ENCODE data around the gene GUCY2D.

Gene GUCY2D

DNA sequence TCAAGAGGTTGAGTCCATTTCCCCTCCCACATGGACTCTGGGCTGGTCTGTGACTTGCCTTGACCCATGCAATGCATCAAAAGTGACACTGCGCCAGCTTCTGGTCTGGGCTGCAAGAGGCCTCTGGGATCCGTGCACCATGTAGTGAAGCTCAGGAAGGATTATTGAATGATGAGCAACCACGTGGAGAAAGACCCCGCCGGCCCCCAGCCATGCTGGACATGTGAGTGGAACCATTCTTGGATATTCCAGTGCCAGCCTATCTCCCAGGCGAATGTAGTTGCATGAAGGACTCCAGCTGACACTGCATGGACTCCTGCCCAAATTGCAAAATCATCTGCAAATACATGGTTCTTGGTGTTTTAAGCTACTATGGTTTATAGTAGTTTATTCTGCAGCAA lies 28.8 kb downstream of the GUCY2D start:
- Histone ChIP-seq H3K9me3 (ENCODE audit: insufficient read depth, low read length) (no peaks in the 10 kb centered on the region), H3K4me2 (ENCODE audit: low read length) (no peak overlapping the region), H4K20me1 (ENCODE audit: insufficient read depth, low read length) (no peaks in the 10 kb centered on the region), H3K36me3 (replicated peaks; ENCODE audit: low read depth, low read length) (no peaks in the 10 kb centered on the region), H2AFZ (ENCODE audit: low read depth, low read length) (no peak overlapping the region), H3K9ac (ENCODE audit: low read length) (no peak overlapping the region), H3K27me3 (ENCODE audit: low read depth, low read length) (peaks cover 8% of the 10 kb centered on the region; the same call in 1 of the 2 replicates), H3K4me3 (ENCODE audit: low read length) (no peak overlapping the region), H3K79me2 (ENCODE audit: low read length) (no peaks in the 10 kb centered on the region), H3K4me1 (ENCODE audit: low read length) (no peaks in the 10 kb centered on the region), H3K27ac (ENCODE audit: low read length) (no peak overlapping the region)
- TF ChIP-seq, protein P1, sequence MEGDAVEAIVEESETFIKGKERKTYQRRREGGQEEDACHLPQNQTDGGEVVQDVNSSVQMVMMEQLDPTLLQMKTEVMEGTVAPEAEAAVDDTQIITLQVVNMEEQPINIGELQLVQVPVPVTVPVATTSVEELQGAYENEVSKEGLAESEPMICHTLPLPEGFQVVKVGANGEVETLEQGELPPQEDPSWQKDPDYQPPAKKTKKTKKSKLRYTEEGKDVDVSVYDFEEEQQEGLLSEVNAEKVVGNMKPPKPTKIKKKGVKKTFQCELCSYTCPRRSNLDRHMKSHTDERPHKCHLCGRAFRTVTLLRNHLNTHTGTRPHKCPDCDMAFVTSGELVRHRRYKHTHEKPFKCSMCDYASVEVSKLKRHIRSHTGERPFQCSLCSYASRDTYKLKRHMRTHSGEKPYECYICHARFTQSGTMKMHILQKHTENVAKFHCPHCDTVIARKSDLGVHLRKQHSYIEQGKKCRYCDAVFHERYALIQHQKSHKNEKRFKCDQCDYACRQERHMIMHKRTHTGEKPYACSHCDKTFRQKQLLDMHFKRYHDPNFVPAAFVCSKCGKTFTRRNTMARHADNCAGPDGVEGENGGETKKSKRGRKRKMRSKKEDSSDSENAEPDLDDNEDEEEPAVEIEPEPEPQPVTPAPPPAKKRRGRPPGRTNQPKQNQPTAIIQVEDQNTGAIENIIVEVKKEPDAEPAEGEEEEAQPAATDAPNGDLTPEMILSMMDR (IDR thresholded peaks at IDR 0.05; ENCODE audit: low read depth, low read length) = no peak

DNA sequence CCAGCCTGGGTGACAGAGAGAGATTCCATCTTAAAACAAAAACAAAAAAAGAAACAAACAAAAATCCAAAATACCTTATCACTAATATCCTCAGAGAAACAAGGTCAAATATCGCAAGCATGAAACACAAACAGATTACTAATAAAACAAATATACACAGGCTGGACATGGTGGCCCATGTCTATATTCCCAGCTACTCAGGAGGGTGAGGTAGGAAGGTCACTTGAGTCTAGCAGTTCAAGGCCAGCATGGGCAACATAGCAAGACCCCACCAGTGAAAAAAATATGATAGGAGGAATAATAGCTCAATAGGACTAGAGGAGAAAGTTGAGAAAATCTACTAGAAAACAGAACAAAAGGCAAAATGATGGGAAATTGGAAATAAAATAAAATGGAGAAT lies 29.5 kb downstream of the GUCY2D start:
- Histone ChIP-seq H3K4me1 (ENCODE audit: low read length) (no peaks in the 10 kb centered on the region), H3K79me2 (ENCODE audit: low read length) (no peaks in the 10 kb centered on the region), H3K9ac (ENCODE audit: low read length) (no peak overlapping the region), H3K4me3 (ENCODE audit: low read length) (no peak overlapping the region), H3K36me3 (replicated peaks; ENCODE audit: low read depth, low read length) (no peaks in the 10 kb centered on the region), H3K27ac (ENCODE audit: low read length) (no peak overlapping the region), H3K27me3 (ENCODE audit: low read depth, low read length) (peaks cover 8% of the 10 kb centered on the region; the same call in 1 of the 2 replicates), H4K20me1 (ENCODE audit: insufficient read depth, low read length) (no peaks in the 10 kb centered on the region), H2AFZ (ENCODE audit: low read depth, low read length) (no peak overlapping the region), H3K4me2 (ENCODE audit: low read length) (no peak overlapping the region), H3K9me3 (ENCODE audit: insufficient read depth, low read length) (no peaks in the 10 kb centered on the region)
- TF ChIP-seq EZH2phosphoT487 (IDR thresholded peaks at IDR 0.05; ENCODE audit: low read depth) = no peak
- TF ChIP-seq, protein P1 (IDR thresholded peaks at IDR 0.05; ENCODE audit: low read depth, low read length) = no peak

DNA sequence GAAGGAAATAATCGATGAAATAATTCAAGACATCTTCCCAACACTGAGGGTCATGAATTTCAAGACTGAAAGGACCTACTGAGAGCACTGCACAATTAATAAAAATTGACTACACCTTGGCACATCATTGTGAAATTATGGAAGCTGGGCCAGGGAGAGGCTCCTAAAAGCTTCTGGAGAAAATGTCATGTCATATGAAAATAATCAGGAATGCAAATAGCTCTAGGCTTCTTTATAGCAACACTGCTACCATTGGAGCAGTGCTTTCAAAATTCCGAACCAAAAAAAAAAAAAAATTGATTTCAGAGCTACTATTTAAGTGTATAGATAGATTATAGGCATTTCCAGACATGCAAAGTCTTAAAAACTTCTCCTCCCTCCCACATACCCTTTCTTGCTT lies 30.0 kb downstream of the GUCY2D start:
- Histone ChIP-seq H3K27me3 (ENCODE audit: low read depth, low read length) (peaks cover 5% of the 10 kb centered on the region; the same call in 1 of the 2 replicates), H3K27ac (ENCODE audit: low read length) (no peak overlapping the region), H3K4me3 (ENCODE audit: low read length) (no peak overlapping the region), H3K9me3 (ENCODE audit: insufficient read depth, low read length) (no peaks in the 10 kb centered on the region), H3K4me2 (ENCODE audit: low read length) (no peak overlapping the region), H3K79me2 (ENCODE audit: low read length) (no peaks in the 10 kb centered on the region), H2AFZ (ENCODE audit: low read depth, low read length) (no peak overlapping the region), H4K20me1 (ENCODE audit: insufficient read depth, low read length) (no peaks in the 10 kb centered on the region), H3K4me1 (ENCODE audit: low read length) (no peaks in the 10 kb centered on the region), H3K36me3 (replicated peaks; ENCODE audit: low read depth, low read length) (no peaks in the 10 kb centered on the region), H3K9ac (ENCODE audit: low read length) (no peak overlapping the region)
- TF ChIP-seq, protein P1 (IDR thresholded peaks at IDR 0.05; ENCODE audit: low read depth, low read length) = no peak
- TF ChIP-seq EZH2phosphoT487 (IDR thresholded peaks at IDR 0.05; ENCODE audit: low read depth) = no peak

DNA sequence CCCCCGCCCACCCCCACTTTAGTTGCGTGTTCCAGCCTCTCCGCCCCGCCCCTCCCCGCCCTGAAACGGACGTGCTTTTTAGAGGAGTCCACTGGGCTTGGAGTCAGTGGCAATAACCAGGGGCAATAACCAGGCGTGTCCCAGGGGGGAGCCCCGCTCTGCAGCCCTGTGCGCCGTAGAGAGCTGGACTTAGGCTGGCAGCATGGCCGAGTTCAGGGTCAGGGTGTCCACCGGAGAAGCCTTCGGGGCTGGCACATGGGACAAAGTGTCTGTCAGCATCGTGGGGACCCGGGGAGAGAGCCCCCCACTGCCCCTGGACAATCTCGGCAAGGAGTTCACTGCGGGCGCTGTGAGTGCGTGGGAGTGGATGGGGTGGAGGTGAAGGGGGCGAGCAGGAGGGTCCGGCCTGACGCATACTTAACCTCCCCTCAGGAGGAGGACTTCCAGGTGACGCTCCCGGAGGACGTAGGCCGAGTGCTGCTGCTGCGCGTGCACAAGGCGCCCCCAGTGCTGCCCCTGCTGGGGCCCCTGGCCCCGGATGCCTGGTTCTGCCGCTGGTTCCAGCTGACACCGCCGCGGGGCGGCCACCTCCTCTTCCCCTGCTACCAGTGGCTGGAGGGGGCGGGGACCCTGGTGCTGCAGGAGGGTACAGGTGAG lies 36.7 kb downstream of the GUCY2D start, which contains the start of gene ALOX15B:
Gene ALOX15B (plus strand): TSS at position 106 of the 657 bp plus-strand sequence. CDS start 97 bp downstream, at position 203.
- H3K27me3 ChIP-seq (ENCODE audit: low read depth, low read length) = no peaks in the 10 kb centered on the region
- no peaks in the 10 kb centered on the region for H3K4me1 ChIP-seq (ENCODE audit: low read length)
- H3K9ac ChIP-seq (ENCODE audit: low read length) = no peak within 1 kb of the TSS
- H3K36me3 ChIP-seq (replicated peaks; ENCODE audit: low read depth, low read length) = no peaks in the 10 kb centered on the region
- no peak within 1 kb of the TSS for H2AFZ ChIP-seq (ENCODE audit: low read depth, low read length)
- no peak within 1 kb of the TSS for H3K4me2 ChIP-seq (ENCODE audit: low read length)
- no peaks in the 10 kb centered on the region for H3K9me3 ChIP-seq (ENCODE audit: insufficient read depth, low read length)
- no peaks in the 10 kb centered on the region for H4K20me1 ChIP-seq (ENCODE audit: insufficient read depth, low read length)
- H3K27ac ChIP-seq (ENCODE audit: low read length) = no peak within 1 kb of the TSS
- no peak for TF ChIP-seq EZH2phosphoT487 (IDR thresholded peaks at IDR 0.05; ENCODE audit: low read depth)
- TF ChIP-seq, protein P1 (IDR thresholded peaks at IDR 0.05; ENCODE audit: low read depth, low read length) = no peak
- H3K4me3 ChIP-seq (ENCODE audit: low read length) = no peak within 1 kb of the TSS
- no peaks in the 10 kb centered on the region for H3K79me2 ChIP-seq (ENCODE audit: low read length)
